Kidney epithelial cell (primary cell): Measurements from ENCODE around the gene CNGA4. TPM values are rescaled to one million over a fixed set of nuclear protein-coding genes. Genes with fewer than 3 reads are reported as not detected.

Source experiments
- DNase-seq: peaks from one replicate; pipeline ENCODE4 v3.0.0-alpha.2; 2010; ENCODE audit warnings: low read depth
- H3K27me3 ChIP-seq: 2 replicates; pipeline ENCODE4 v1.6.0; 2011; ENCODE audit warnings: low read length; ENCODE audit not compliant: control insufficient read depth, insufficient read depth
- H3K36me3 ChIP-seq: 2 replicates; pipeline ENCODE4 v1.5.1; 2011; ENCODE audit warnings: low read length; ENCODE audit not compliant: control insufficient read depth, insufficient read depth
- H3K4me3 ChIP-seq: 2 replicates; pipeline ENCODE4 v1.5.1; 2011; ENCODE audit warnings: low read depth, mild to moderate bottlenecking, control low read depth, low read length
- CTCF ChIP-seq: IDR thresholded peaks from 2 replicates; pipeline ENCODE4 v1.5.1; 2011; ENCODE audit warnings: mild to moderate bottlenecking, moderate library complexity, low read length, control low read depth, inconsistent platforms; ENCODE audit not compliant: insufficient read depth, poor library complexity, severe bottlenecking
- total RNA-seq: library from RNA; depleted of rRNA; stranded (reverse); fragments of >200 nt; gene quantifications from 2 replicates; pipeline ENCODE4 v1.2.3, GENCODE V29; 2015

CNGA4 gene
- total RNA-seq, 1 donor from 2014 or later: 0.54 TPM

GRCh38 chr11:6199174-6199810 lies 39.6 kb upstream of the CNGA4 start, which contains the start of gene OR52W1:
TSS of gene OR52W1 (plus strand) at chr11:6199224. CDS start at chr11:6199224, 0 bp downstream.
- TF ChIP-seq CTCF: no peak
- Histone ChIP-seq H3K36me3 (no peaks in the 10 kb centered on the region), H3K4me3 (no peak within 1 kb of the TSS), H3K27me3 (no peaks in the 10 kb centered on the region)
- no peak for DNase-seq

- Histone ChIP-seq H3K36me3 (peaks cover 1% of the 10 kb centered on the region), H3K4me3 (no peak overlapping the region), H3K27me3 (no peaks in the 10 kb centered on the region)
- no peak for TF ChIP-seq CTCF
- no peak for DNase-seq
Measured at GRCh38 chr11:6200975-6201374, 37.9 kb upstream of the CNGA4 start.

GRCh38 chr11:6201481-6201880 lies 37.4 kb upstream of the CNGA4 start:
- H3K36me3 ChIP-seq: peaks cover 1% of the 10 kb centered on the region
- H3K27me3 ChIP-seq: no peaks in the 10 kb centered on the region
- H3K4me3 ChIP-seq: no peak overlapping the region
- TF ChIP-seq CTCF: no peak
- DNase-seq: no peak

GRCh38 chr11:6202041-6202440 lies 36.8 kb upstream of the CNGA4 start:
- H3K27me3 ChIP-seq: no peaks in the 10 kb centered on the region
- no peak for DNase-seq

GRCh38 chr11:6203327-6203726 lies 35.6 kb upstream of the CNGA4 start:
- no peaks in the 10 kb centered on the region for H3K27me3 ChIP-seq
- no peak overlapping the region for H3K4me3 ChIP-seq
- TF ChIP-seq CTCF: no peak
- DNase-seq: no peak
- peaks cover 1% of the 10 kb centered on the region for H3K36me3 ChIP-seq

More at GRCh38 chr11:6202041-6202440, 36.8 kb upstream of the CNGA4 start:
- Histone ChIP-seq H3K36me3 (peaks cover 1% of the 10 kb centered on the region), H3K4me3 (no peak overlapping the region)
- TF ChIP-seq CTCF: no peak

GRCh38 chr11:6204706-6205105 lies 34.2 kb upstream of the CNGA4 start:
- no peaks in the 10 kb centered on the region for H3K27me3 ChIP-seq
- no peak overlapping the region for H3K4me3 ChIP-seq
- DNase-seq: no peak
- peaks cover 1% of the 10 kb centered on the region for H3K36me3 ChIP-seq
- TF ChIP-seq CTCF: no peak
